Measurements from ENCODE around the gene DTYMK.
"Not testable (repeated sequence)": the region's sequence is repeated elsewhere in the genome, so short reads cannot be mapped to it uniquely, and the experiment has no call there.

The DTYMK gene

GRCh38 chr2:241734208-241734466, 47.5 kb upstream of the DTYMK start:
- Histone ChIP-seq H2AFZ (ENCODE audit: low read length) (no peak overlapping the region), H3K79me2 (ENCODE audit: insufficient read depth, low read length) (no peaks in the 10 kb centered on the region), H3K9me3 (ENCODE audit: low read length) (no peaks in the 10 kb centered on the region), H3K4me3 (ENCODE audit: low read depth, low read length, poor library complexity, severe bottlenecking) (peak overlapping the region; percentile 90), H3K4me1 (ENCODE audit: insufficient read depth, low read length, severe bottlenecking) (peaks cover 17% of the 10 kb centered on the region), H3K4me2 (ENCODE audit: low read length) (peak overlapping the region; percentile 49), H3K36me3 (ENCODE audit: insufficient read depth, low read length) (peaks cover 8% of the 10 kb centered on the region; the same call in 1 of the 2 replicates), H4K20me1 (ENCODE audit: insufficient read depth, low read length) (no peaks in the 10 kb centered on the region), H3K9me2 (ENCODE audit: low read depth, low read length) (no peaks in the 10 kb centered on the region), H3K27me3 (ENCODE audit: insufficient read depth, low read length) (no peaks in the 10 kb centered on the region), H3F3A (ENCODE audit: insufficient read depth, low read length) (no peaks in the 10 kb centered on the region), H3K27ac (ENCODE audit: low read depth, low read length, poor library complexity, severe bottlenecking) (no peak overlapping the region), H3K9ac (ENCODE audit: low read length) (peak overlapping the region; percentile 14; the same call in 1 of the 2 replicates)
- no peak for TF ChIP-seq EZH2 (IDR thresholded peaks at IDR 0.05; ENCODE audit: borderline replicate concordance, low read length)
- TF ChIP-seq, protein P1, sequence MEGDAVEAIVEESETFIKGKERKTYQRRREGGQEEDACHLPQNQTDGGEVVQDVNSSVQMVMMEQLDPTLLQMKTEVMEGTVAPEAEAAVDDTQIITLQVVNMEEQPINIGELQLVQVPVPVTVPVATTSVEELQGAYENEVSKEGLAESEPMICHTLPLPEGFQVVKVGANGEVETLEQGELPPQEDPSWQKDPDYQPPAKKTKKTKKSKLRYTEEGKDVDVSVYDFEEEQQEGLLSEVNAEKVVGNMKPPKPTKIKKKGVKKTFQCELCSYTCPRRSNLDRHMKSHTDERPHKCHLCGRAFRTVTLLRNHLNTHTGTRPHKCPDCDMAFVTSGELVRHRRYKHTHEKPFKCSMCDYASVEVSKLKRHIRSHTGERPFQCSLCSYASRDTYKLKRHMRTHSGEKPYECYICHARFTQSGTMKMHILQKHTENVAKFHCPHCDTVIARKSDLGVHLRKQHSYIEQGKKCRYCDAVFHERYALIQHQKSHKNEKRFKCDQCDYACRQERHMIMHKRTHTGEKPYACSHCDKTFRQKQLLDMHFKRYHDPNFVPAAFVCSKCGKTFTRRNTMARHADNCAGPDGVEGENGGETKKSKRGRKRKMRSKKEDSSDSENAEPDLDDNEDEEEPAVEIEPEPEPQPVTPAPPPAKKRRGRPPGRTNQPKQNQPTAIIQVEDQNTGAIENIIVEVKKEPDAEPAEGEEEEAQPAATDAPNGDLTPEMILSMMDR (IDR thresholded peaks at IDR 0.05; ENCODE audit: low read length), result peak; percentile 19; the same call in 1 of the 2 replicates

DNA sequence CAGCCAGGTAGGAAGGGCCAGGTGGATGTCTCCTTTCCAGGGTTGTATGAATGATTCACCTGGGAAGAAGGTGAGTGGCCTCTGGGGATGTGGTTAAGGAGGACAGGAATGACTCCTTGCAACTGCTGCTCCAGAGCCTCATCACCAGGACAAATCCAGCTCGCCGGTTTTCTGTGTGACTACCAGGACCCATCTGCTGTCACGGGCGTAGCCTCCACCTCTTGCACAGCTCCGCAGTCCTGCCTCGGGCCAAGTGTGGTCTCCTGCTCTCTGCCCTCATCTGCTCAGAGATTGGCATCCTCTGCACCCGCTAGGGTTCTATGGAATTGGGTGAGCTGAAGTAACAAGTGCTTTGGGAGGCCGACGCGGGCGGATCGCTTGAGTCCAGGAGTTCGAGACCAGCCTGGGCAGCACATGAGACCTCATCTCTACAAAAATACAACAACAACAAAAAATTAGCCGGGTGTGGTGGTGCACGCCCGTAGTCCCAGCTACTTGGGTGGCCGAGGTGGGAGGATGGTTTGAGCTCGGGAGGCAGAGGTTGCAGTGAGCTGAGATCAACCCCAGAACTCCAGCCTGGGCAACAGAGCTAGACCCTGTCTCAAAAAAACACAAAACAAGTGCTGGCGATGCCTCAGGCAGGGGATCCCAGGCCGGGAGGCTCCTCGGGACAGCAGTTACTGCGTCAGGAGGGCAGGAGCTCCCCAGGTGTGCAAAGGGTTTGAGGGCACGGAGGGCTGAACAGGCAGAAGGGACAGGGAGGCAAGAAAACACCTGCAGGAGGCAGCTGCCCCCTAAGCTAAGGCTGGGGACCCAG, 47.0 kb upstream of the DTYMK start:
- H3K27ac ChIP-seq (ENCODE audit: low read depth, low read length, poor library complexity, severe bottlenecking), result no peak overlapping the region
- H4K20me1 ChIP-seq (ENCODE audit: insufficient read depth, low read length), result no peaks in the 10 kb centered on the region
- no peak overlapping the region for H2AFZ ChIP-seq (ENCODE audit: low read length)
- H3F3A ChIP-seq (ENCODE audit: insufficient read depth, low read length), result no peaks in the 10 kb centered on the region
- H3K27me3 ChIP-seq (ENCODE audit: insufficient read depth, low read length), result no peaks in the 10 kb centered on the region
- peak overlapping the region; percentile 90 for H3K4me3 ChIP-seq (ENCODE audit: low read depth, low read length, poor library complexity, severe bottlenecking)
- peak overlapping the region; percentile 14; the same call in 1 of the 2 replicates for H3K9ac ChIP-seq (ENCODE audit: low read length)
- peaks cover 4% of the 10 kb centered on the region; the same call in 1 of the 2 replicates for H3K36me3 ChIP-seq (ENCODE audit: insufficient read depth, low read length)
- peaks cover 17% of the 10 kb centered on the region for H3K4me1 ChIP-seq (ENCODE audit: insufficient read depth, low read length, severe bottlenecking)
- H3K4me2 ChIP-seq (ENCODE audit: low read length), result peak overlapping the region; percentile 49
- no peak for TF ChIP-seq EZH2 (IDR thresholded peaks at IDR 0.05; ENCODE audit: borderline replicate concordance, low read length)
- TF ChIP-seq, protein P1 (IDR thresholded peaks at IDR 0.05; ENCODE audit: low read length), result no peak
- no peaks in the 10 kb centered on the region for H3K9me2 ChIP-seq (ENCODE audit: low read depth, low read length)
- no peaks in the 10 kb centered on the region for H3K79me2 ChIP-seq (ENCODE audit: insufficient read depth, low read length)
- no peaks in the 10 kb centered on the region for H3K9me3 ChIP-seq (ENCODE audit: low read length)

- TF ChIP-seq, protein P1 (IDR thresholded peaks at IDR 0.05; ENCODE audit: low read length), result peak; percentile 29
- not testable (repeated sequence) for H3K9ac ChIP-seq (ENCODE audit: low read length); H3K36me3 ChIP-seq (ENCODE audit: insufficient read depth, low read length); H3K9me2 ChIP-seq (ENCODE audit: low read depth, low read length); H3F3A ChIP-seq (ENCODE audit: insufficient read depth, low read length); H3K27me3 ChIP-seq (ENCODE audit: insufficient read depth, low read length); H3K27ac ChIP-seq (ENCODE audit: low read depth, low read length, poor library complexity, severe bottlenecking); H3K9me3 ChIP-seq (ENCODE audit: low read length); H3K79me2 ChIP-seq (ENCODE audit: insufficient read depth, low read length); H2AFZ ChIP-seq (ENCODE audit: low read length); H4K20me1 ChIP-seq (ENCODE audit: insufficient read depth, low read length)
- Histone ChIP-seq H3K4me1 (ENCODE audit: insufficient read depth, low read length, severe bottlenecking) (peaks cover 17% of the 10 kb centered on the region), H3K4me3 (ENCODE audit: low read depth, low read length, poor library complexity, severe bottlenecking) (peak overlapping the region; percentile 38), H3K4me2 (ENCODE audit: low read length) (peak overlapping the region; percentile 68)
Measured at GRCh38 chr2:241732513-241733186, 46.0 kb upstream of the DTYMK start.
